ENCODE measurements around the gene ZBTB26.
A peak's percentile ranks its signal among the peaks of the same experiment; 100 is the strongest.
"Not testable (repeated sequence)": the region's sequence is repeated elsewhere in the genome, so short reads cannot be mapped to it uniquely, and the experiment has no call there.

Gene ZBTB26

DNA sequence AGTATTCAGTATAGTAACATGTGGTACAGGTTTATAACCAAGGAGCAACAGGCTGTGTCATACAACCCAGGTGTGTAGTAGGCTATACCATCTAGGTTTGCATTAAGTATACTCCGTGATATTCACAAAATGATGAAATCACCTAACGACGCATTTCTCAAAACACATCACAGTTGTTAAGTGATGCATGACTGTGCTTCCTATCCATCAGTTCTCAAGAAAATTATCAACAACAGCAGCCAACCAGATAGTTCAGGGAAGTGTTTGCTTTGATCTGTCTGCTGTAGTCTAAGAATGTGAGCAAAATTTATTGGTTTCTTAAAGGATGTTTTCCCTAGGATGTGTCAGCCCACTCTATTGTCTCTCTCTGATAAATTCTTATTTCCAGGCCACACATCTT, 7.4 kb downstream of the ZBTB26 start:
- no peak for FAIRE-seq

DNA sequence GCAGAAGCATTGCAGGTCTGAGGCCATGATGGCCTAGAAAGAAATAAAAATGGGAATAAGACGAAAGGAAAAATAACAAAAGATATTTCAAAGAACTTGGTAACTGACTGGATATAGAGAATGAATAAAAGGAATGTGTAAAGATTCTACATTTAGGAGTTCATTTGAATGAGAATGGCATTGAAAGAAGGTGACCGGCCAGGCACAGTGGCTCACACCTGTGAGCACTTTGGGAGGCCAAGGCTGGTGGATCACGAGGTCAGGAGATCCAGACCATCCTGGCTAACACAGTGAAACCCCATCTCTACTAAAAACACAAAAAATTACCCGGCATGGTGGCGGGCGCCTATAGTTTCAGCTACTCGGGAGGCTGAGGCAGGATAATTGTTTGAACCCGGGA, 8.6 kb downstream of the ZBTB26 start:
- no peak for FAIRE-seq

DNA sequence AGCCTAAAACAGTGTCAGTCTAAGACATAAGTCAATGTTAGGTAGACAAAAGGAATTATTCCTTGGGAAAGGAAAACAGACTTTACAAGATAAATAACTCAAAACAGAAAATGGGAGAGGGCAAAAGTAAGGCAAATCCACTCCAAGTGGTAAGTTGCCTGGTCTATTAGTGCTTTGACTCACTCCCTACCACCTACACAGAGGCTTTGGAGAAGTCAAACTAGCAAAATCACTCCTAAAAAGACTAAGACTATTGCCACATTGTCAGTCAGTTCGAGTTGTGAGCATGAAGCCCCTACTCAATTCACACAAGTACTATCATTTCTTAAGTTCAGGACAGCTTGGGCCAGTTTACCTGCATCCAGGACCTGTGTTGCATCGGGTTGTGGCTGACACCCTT, 13.0 kb downstream of the ZBTB26 start:
- no peak for FAIRE-seq

- FAIRE-seq = peak; percentile 31
Observed at GRCh38 chr9:122912964-122913673, 18.2 kb downstream of the ZBTB26 start, which contains the start of gene ZBTB6. Gene ZBTB6 (minus strand): TSS chr9:122913323. CDS start chr9:122912072, 1,251 bp downstream.

GRCh38 chr9:122912671-122912963, 18.7 kb downstream of the ZBTB26 start:
- FAIRE-seq = no peak

GRCh38 chr9:122906122-122906521, 25.2 kb downstream of the ZBTB26 start:
- FAIRE-seq = not testable (repeated sequence)

DNA sequence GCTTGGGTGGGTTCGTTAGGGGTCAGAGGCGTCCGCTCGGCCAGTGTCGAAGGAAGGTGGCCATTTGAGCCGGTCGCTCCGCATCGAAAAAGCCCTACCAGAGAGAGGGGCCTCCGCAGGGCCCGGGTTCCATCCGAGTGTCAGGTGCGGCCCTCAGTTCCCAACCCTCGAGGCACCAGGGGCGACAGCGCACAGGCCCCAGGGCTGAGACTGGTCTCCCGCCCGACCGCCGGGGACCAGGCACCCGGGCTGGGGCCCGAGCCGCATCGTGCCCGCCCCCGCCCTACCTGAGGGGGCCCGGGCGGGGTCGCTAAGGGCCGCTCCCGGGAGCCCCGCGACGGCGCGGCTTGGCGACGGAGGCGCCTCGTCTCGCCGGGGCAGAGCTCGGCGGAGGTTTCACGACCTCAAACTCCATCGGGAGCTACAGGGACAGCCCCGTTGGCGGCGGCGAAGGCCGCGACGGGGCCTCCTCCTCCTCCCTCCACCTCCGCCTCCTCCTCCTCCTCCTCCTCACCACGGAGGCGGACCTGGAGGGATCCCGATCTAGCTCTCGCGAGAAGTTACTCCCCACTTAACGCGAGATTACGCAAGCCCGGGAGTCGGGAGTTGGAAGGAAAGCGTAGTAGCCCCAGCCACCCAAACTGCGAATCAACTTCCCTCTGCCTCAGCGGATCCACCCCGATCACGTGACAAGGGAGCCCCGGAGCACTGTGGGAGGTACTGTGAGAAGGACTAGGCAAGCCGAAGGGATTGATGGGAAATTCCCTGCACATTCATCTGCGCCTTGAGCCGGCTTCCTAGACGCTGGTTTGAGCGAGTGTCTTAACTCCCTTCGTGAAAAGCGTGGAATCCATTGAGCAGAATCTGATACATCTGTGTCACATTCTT, 26.2 kb downstream of the ZBTB26 start, which contains the start of gene RC3H2:
RC3H2 (minus strand) TSS at position 537 of the 888 bp plus-strand sequence. CDS start 7,850 bp downstream, outside the sequence.
- peak; percentile 98 for FAIRE-seq

DNA sequence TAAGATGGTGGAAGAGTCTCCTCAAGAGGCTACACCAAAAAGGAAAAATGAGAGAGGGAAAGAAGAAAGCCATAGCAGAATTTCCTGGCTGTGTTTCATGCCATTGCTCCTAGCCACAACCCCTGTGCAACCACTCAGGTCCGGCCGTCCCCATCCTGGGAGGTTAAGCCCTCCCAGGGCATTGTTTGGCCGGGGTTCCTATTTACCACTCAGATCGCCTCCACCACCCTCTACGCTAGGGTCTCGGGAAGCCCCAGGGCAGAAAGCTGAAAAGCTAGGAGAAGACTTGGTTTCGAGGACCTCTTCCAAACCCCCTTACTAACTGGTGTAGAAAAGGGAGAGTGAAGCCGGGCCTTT, 26.9 kb downstream of the ZBTB26 start:
- no peak for FAIRE-seq

- FAIRE-seq = no peak
Observed at GRCh38 chr9:122900791-122901190, 30.5 kb downstream of the ZBTB26 start.

DNA sequence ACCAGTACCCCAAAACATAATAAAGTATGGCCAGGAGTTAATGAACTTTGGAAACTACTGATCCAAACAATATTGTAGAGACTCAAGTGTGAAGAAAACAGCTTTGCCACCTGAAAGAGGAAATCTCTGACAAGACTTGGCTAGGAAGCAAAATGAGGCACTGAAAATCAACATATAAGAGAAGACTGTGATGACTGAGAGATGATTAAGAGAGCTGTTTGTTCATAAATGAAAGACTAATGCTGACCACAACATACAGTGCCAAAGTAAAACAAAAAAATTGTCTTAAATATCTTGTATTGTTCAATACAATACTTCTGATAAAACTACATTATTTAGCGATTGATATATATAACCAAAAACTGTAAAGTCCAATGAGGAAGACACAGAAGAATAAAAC, 33.3 kb downstream of the ZBTB26 start:
- FAIRE-seq = no peak

DNA sequence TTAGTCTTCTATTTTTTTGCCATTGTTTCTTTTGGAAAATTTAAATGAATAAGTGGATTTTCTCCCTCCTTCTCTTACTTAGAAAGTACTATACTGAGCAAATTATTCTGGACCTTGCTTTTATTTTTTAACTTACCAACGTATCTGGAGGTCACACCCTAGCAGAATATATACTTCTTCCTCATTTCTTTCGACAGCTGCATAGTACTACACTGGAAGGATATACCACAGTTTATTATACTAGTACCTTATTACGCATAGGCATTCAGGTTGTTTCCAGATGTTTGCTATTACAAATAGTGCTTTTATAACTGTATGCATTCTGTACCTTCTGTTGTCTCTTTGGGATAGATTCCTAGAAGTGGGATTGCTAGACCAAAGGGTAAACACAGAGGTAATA, 42.8 kb downstream of the ZBTB26 start:
- no peak for FAIRE-seq

GRCh38 chr9:122883125-122883524, 48.2 kb downstream of the ZBTB26 start:
- FAIRE-seq = no peak

GRCh38 chr9:122879443-122879842, 51.9 kb downstream of the ZBTB26 start:
- FAIRE-seq = no peak

GRCh38 chr9:122875523-122875922, 55.8 kb downstream of the ZBTB26 start:
- FAIRE-seq = no peak

GRCh38 chr9:122867276-122867675, 64.0 kb downstream of the ZBTB26 start:
- not testable (repeated sequence) for FAIRE-seq

DNA sequence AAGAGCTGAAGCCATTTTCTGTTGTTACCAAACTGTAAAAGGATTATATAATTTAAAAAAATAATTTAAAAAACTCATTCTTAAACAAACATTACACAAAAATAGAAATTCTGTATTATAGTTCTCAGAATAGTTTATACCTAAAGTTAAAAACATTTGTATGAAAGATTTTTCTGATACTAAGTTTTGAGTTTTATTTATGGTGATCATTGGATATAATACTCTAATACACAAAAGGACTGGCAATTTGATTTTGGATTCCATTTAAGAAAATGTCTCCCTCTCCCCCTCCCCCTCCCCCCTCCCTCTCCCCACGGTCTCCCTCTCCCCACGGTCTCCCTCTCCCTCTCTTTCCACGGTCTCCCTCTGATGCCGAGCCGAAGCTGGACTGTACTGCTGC, 65.2 kb downstream of the ZBTB26 start:
- FAIRE-seq = no peak

Measured in endometrium (tissue), 2 donors.